Spleen (tissue), 7 donors: ENCODE data around the gene PACS1.

Experiments used
- POLR2A ChIP-seq, 3 donors: fragments of 450-650 bp; IDR thresholded peaks; one replicate each; pipeline ENCODE4 v1.5.1; 2017; ENCODE audit warnings: antibody characterized with exemption in 3 of 3, mild to moderate bottlenecking in 1 of 3
- TF ChIP-seq, protein P1 (sequence below), 11 experiments: fragments of 200-600 bp in 7 of 11; fragments of 450-650 bp in 4 of 11; sonication (generic) in 4 of 11; IDR thresholded peaks in 8 of 11; conservative IDR thresholded peaks in 3 of 11; 1 replicate in 7 of 11; 2 replicates in 4 of 11; pipeline versions ENCODE4 v1.4.0 to v1.8.0; 2016 to 2021; ENCODE audit warnings: antibody characterized with exemption in 11 of 11, inconsistent platforms in 4 of 11, mild to moderate bottlenecking in 1 of 11
- donor health status: DM: no; HTN: no; CAD: no; lungs with moderate emphysema.
- donor health status: DM: no; HTN: no; CAD: no.
- donor health status: DM: no; HTN: no; CAD: no.

DNA sequence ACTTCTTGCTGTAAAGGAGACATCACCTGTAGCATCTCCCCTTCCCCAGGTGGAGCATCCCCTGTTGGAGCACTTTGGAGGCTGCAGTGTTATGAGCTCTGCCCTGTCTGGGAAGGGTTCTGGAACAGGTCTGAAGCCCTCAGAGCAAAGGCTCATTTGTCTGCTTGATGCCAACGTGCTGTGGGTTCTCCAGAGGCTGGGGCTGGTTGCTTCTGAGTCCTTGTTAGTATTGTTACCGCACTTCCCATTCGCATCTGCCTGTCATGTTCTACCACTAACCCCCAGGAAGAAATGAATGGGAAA is 73.1 kb downstream of the PACS1 start:
- TF ChIP-seq, protein P1, sequence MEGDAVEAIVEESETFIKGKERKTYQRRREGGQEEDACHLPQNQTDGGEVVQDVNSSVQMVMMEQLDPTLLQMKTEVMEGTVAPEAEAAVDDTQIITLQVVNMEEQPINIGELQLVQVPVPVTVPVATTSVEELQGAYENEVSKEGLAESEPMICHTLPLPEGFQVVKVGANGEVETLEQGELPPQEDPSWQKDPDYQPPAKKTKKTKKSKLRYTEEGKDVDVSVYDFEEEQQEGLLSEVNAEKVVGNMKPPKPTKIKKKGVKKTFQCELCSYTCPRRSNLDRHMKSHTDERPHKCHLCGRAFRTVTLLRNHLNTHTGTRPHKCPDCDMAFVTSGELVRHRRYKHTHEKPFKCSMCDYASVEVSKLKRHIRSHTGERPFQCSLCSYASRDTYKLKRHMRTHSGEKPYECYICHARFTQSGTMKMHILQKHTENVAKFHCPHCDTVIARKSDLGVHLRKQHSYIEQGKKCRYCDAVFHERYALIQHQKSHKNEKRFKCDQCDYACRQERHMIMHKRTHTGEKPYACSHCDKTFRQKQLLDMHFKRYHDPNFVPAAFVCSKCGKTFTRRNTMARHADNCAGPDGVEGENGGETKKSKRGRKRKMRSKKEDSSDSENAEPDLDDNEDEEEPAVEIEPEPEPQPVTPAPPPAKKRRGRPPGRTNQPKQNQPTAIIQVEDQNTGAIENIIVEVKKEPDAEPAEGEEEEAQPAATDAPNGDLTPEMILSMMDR (IDR thresholded peaks at IDR 0.05 in 8 of 11, conservative IDR thresholded peaks at IDR 0.05 in 3 of 11) = no peak
- TF ChIP-seq POLR2A (IDR thresholded peaks at IDR 0.05) = no peak
